Activated CD8-positive, alpha-beta T cell treated with anti-CD3 and anti-CD28 coated beads for 36 hours (primary cell): ENCODE measurements around the gene FHIP1B. TPM values are rescaled to one million over a fixed set of nuclear protein-coding genes. Genes with fewer than 3 reads are reported as not detected.

Experiments
- ATAC-seq: fragments of 200-7000 bp; cut with Tn5 transposase; one replicate; pipeline ENCODE4 v1.10.0; 2021; ENCODE audit warnings: mild to moderate bottlenecking, moderate library complexity
- CTCF ChIA-PET: fragments of 350-600 bp; sonication (Branson Sonifier 250); formaldehyde crosslinking; loops from one replicate; lab custom pipeline; 2021; ENCODE audit warnings: antibody characterized with exemption; lab: Charles Lee
- POLR2A ChIA-PET: fragments of 350-600 bp; sonication (Branson Sonifier 250); formaldehyde crosslinking; loops from one replicate; lab custom pipeline; 2021; ENCODE audit warnings: antibody characterized with exemption; lab: Charles Lee
- DNase-seq: peaks from one replicate; pipeline ENCODE4 v3.0.0-alpha.2; 2020
- H3K27ac Mint-ChIP-seq: one replicate; pipeline ENCODE4 v1.8.0; 2021; ENCODE audit warnings: mild to moderate bottlenecking, mixed read lengths
- H3K27me3 Mint-ChIP-seq: one replicate; pipeline ENCODE4 v1.8.0; 2021; ENCODE audit warnings: mixed read lengths
- H3K36me3 Mint-ChIP-seq: one replicate; pipeline ENCODE4 v1.8.0; 2021; ENCODE audit warnings: low read depth, mixed read lengths
- H3K4me1 Mint-ChIP-seq: one replicate; pipeline ENCODE4 v1.8.0; 2021; ENCODE audit warnings: low read depth, mixed read lengths
- H3K4me3 Mint-ChIP-seq: one replicate; pipeline ENCODE4 v1.8.0; 2021; ENCODE audit warnings: mild to moderate bottlenecking, moderate library complexity, mixed read lengths
- H3K9me3 Mint-ChIP-seq: one replicate; pipeline ENCODE4 v1.8.0; 2021; ENCODE audit warnings: mixed read lengths
- CTCF ChIP-seq: fragments of 200-600 bp; IDR thresholded peaks from one replicate; pipeline ENCODE4 v1.8.0; 2022; ENCODE audit warnings: antibody characterized with exemption, mild to moderate bottlenecking
- intact Hi-C: fragments of 100-400 bp; cut with micrococcal nuclease; formaldehyde crosslinking; loops from one replicate; pipeline ENCODE4 v1.10.0; 2022
- total RNA-seq, 2 experiments: library from RNA; stranded (reverse); gene quantifications; one replicate each; pipeline ENCODE4 v1.2.3, GENCODE V29; 2021

FHIP1B gene
- total RNA-seq, 2 experiments from 2014 or later, result 14.9 to 15.1 TPM

- CTCF ChIA-PET, result interaction anchor here (0.8 to 1.8 kb wide), 3 partner anchors 83 to 108 kb away, joined by 3 to 4 read pairs (median 3); no protein-coding TSS in a partner anchor
- no peaks in the 10 kb centered on the region for H3K9me3 Mint-ChIP-seq
- TF ChIP-seq CTCF, result no peak
- no peak for DNase-seq
- H3K4me1 Mint-ChIP-seq, result no peaks in the 10 kb centered on the region
- POLR2A ChIA-PET, result no interaction called here
- H3K27ac Mint-ChIP-seq, result no peak overlapping the region
- H3K4me3 Mint-ChIP-seq, result no peak overlapping the region
- H3K36me3 Mint-ChIP-seq, result no peaks in the 10 kb centered on the region
- H3K27me3 Mint-ChIP-seq, result peaks cover 18% of the 10 kb centered on the region
- ATAC-seq, result no peak
- intact Hi-C loops, result no loop called here
Observed at GRCh38 chr11:6270584-6271246, 36.3 kb upstream of the FHIP1B start.

GRCh38 chr11:6269994-6270393, 35.6 kb upstream of the FHIP1B start:
- ChIA-PET CTCF (interaction anchor here (0.8 to 1.8 kb wide), 3 partner anchors 84 to 109 kb away, joined by 3 to 4 read pairs (median 3); no protein-coding TSS in a partner anchor), POLR2A (no interaction called here)
- intact Hi-C loops, result no loop called here
- DNase-seq, result no peak
- ATAC-seq, result no peak
- Mint-ChIP-seq H3K27ac (no peak overlapping the region), H3K4me1 (no peaks in the 10 kb centered on the region), H3K9me3 (no peaks in the 10 kb centered on the region), H3K4me3 (no peak overlapping the region), H3K27me3 (peaks cover 18% of the 10 kb centered on the region), H3K36me3 (no peaks in the 10 kb centered on the region)
- TF ChIP-seq CTCF, result no peak

GRCh38 chr11:6268820-6269219, 34.4 kb upstream of the FHIP1B start:
- peaks cover 26% of the 10 kb centered on the region for H3K27me3 Mint-ChIP-seq
- CTCF ChIA-PET, result interaction anchor here (1.4 to 1.8 kb wide), 2 partner anchors 17 to 85 kb away, joined by 4 to 5 read pairs; no protein-coding TSS in a partner anchor

GRCh38 chr11:6263662-6264061, 29.2 kb upstream of the FHIP1B start:
- TF ChIP-seq CTCF, result no peak
- POLR2A ChIA-PET, result no interaction called here
- DNase-seq, result no peak
- CTCF ChIA-PET, result interaction anchor here (1.0 kb wide), 1 partner anchor 25 kb away, joined by 3 read pairs; the partner anchor contains the start of gene CNGA4
- H3K9me3 Mint-ChIP-seq, result no peaks in the 10 kb centered on the region
- no peaks in the 10 kb centered on the region for H3K4me1 Mint-ChIP-seq
- no peak for ATAC-seq
- intact Hi-C loops, result no loop called here
- no peaks in the 10 kb centered on the region for H3K36me3 Mint-ChIP-seq
- H3K27me3 Mint-ChIP-seq, result peaks cover 25% of the 10 kb centered on the region
- H3K4me3 Mint-ChIP-seq, result no peak overlapping the region
- no peak overlapping the region for H3K27ac Mint-ChIP-seq

More at GRCh38 chr11:6268820-6269219, 34.4 kb upstream of the FHIP1B start:
- DNase-seq (no peak), ATAC-seq (no peak)
- no peak for TF ChIP-seq CTCF
- no peaks in the 10 kb centered on the region for H3K36me3 Mint-ChIP-seq
- H3K4me1 Mint-ChIP-seq, result no peaks in the 10 kb centered on the region
- no peaks in the 10 kb centered on the region for H3K9me3 Mint-ChIP-seq
- no peak overlapping the region for H3K4me3 Mint-ChIP-seq
- intact Hi-C loops, result no loop called here
- H3K27ac Mint-ChIP-seq, result no peak overlapping the region
- POLR2A ChIA-PET, result interaction anchor here (0.5 kb wide), 1 partner anchor 25 kb away, joined by 3 read pairs; no protein-coding TSS in a partner anchor

GRCh38 chr11:6260207-6260726, 25.8 kb upstream of the FHIP1B start:
- POLR2A ChIA-PET, result interaction anchor here (1.9 to 2.1 kb wide), 2 partner anchors 9 to 24 kb away, joined by 5 to 6 read pairs; no protein-coding TSS in a partner anchor

More at GRCh38 chr11:6260207-6260726, 25.8 kb upstream of the FHIP1B start:
- peak; percentile 5 for ATAC-seq
- Mint-ChIP-seq H3K27me3 (peaks cover 21% of the 10 kb centered on the region), H3K27ac (no peak overlapping the region), H3K36me3 (no peaks in the 10 kb centered on the region), H3K4me1 (no peaks in the 10 kb centered on the region), H3K4me3 (no peak overlapping the region), H3K9me3 (no peaks in the 10 kb centered on the region)
- intact Hi-C loops, result no loop called here
- DNase-seq, result no peak
- no peak for TF ChIP-seq CTCF
- CTCF ChIA-PET, result interaction anchor here (1.0 to 3.7 kb wide), 7 partner anchors 9 to 103 kb away, joined by 3 to 27 read pairs (median 11); no protein-coding TSS in a partner anchor
